Glomerular endothelial cell (primary cell): ENCODE measurements around the gene CD109. TPM values are rescaled to one million over a fixed set of nuclear protein-coding genes. Genes with fewer than 3 reads are reported as not detected.
A peak's percentile ranks its signal among the peaks of the same experiment; 100 is the strongest.
"Not testable (repeated sequence)": the region's sequence is repeated elsewhere in the genome, so short reads cannot be mapped to it uniquely, and the experiment has no call there.

ENCODE experiments used
- DNase-seq: peaks from one replicate; pipeline ENCODE4 v3.0.0-alpha.2; 2011; ENCODE audit warnings: low read depth, low spot score; ENCODE audit errors: extremely low read depth
- total RNA-seq: library from RNA; depleted of rRNA; stranded (reverse); fragments of >200 nt; gene quantifications from 2 replicates; pipeline ENCODE4 v1.2.3, GENCODE V29; 2015

Gene CD109
- total RNA-seq, 1 donor from 2014 or later: 85.1 TPM

DNA sequence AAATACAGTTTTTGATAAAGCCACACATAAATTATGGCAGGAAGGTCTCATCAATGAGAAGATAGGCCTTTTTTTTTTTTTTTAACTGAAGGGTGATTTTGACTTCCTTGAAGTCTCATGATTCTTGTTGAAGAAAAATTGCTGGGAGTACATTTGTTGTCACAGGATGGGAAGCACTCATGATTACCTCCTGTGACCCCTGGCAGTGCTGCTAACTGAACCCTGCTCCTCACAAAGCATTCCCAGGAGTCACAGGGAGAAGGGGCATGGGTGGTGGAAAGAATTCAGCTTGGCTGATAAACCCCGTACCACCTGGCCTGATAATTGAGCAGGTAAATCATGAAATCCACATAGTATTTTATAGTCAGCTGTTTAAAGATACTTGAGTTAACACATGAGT, 86.9 kb downstream of the CD109 start:
- no peak for DNase-seq

DNA sequence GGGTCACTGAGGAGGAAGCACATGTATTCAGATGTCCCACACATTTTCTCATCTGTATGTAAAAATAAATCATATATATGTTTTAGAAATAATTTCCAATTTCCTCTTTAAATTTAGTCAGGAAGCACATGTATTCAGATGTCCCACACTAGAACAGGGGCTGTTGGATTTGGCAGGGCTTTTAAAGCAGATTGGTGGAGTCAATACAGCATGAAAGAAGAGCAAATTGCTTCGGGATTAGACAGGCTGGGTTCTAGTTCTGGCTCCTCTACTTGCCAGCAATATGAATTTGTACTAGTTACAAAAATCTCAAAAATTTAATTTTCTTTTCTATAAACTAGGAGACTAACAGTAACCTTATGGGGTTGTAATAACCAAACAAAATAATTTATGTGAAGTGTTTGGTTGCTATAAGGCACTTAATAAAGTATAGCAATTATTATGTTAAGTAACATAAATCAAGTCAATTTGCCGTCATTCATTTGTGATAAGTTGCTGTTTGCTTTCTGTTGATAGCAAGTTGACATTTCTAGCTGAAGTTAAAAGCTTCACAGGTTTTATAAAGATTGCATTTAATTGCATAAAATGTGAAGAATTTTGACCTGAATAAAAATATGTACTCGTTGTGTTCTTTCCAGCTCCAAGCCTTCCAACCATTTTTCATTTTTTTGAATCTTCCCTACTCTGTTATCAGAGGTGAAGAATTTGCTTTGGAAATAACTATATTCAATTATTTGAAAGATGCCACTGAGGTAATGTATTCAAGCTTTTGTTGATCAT, 88.9 kb downstream of the CD109 start:
- no peak for DNase-seq

DNA sequence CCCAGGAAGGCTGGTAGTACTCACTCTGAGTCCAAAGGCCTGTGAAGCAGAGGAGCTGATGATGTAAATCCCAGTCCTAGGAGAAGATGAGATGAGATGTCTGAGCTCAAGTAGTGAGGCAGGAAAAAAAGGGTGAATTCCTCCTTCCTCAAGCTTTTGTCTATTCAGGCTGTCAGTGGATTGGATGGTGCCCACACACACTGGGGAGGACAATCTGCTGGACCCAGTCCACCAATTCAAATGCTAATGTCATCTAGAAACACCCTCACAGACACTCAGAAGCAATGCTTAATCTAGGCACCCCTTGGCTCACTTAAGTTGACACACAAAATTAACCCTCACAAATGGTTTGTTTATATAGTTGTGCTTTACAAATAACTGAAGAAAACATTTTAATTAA, 94.6 kb downstream of the CD109 start:
- no peak for DNase-seq

DNA sequence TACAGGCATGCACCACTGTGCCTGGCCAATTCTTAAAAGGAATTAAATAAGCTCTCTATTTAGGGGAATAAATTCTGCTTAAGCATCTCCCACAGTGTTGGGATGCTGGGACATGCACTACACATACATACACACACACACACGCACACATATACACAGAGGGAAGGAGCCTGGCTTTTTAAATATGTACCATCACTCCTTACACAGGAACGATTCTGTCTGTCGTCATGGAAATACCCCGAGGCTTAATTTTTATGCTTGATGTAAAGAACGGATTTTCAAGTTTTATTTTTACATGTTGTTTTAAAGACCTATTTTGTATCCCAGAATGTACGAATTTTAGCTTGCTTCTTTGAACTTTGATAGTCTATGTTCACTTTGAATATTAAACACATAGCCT, 95.3 kb downstream of the CD109 start:
- DNase-seq: no peak

DNA sequence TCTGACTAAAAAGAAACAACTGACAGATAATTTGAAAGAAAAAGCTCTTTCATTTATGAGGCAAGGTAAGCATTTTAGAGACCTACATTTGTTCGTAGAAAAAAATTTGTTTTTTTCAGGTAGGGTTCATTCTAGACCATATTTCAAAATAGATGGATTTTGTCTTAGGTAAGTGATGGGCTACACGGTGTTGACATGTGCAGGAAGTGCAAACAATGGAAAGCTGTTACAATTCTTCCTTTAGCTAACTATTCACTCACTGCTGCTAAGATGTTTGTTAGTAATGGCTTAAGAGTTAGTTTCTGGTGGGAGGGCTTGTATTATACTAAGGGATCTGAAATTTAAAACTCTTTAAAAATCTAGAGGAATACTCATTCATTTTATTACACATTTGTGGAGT, 96.7 kb downstream of the CD109 start:
- no peak for DNase-seq

DNA sequence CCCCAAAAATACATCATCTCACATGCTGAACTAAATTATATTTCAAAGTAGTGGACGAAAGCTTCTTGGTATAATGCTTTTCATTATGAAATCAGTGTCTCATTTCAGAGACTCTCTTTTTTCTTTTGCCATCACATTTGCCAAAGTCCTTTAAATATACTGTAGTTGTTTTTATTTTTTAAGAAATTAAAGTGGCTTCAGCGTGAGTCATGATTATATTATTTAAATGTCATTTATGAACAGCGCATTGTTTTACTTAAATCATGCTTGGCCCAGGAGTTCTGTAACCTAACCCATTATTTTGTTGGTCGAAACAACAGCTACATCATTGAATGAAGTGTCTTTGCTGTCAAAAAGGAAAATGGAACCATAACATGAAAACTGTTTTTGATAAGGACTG, 100.9 kb downstream of the CD109 start:
- no peak for DNase-seq

DNA sequence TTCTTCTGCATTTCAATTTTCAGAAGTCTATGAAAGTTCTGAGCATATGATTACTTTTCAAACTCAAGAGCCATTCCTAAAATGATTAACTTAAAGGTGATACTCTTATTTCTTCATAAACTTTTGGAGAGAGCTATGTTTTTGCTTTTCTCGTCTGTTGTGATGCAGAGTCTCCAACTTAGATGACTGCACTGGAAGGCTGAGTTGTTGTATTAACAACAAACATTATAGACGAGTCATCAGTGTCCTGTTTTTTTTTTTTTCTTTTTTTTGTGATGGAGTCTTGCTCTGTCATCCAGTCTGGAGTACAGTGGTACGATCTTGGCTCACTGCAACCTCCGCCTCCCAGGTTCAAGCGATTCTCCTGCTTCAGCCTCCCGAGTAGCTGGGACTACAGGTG, 101.9 kb downstream of the CD109 start:
- DNase-seq: no peak

DNA sequence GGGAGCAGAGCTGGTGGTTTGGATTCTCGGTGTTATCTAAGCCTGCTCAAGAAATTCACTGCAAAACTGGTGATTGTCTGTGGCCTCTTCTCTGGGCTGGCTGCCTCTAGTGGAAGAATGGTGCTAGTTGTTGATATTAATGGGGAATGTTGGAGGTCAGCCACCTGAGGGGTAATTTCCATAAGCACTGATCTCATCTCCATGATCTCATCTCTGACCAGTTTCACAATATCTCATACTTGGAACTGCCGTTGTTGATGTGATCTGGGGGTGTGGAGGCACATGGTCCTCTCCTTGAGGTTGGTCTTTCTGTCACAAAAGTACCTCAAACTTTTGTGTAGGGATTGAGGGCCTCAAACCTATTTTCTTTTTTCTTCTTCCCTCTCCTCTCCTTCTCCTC, 102.6 kb downstream of the CD109 start:
- DNase-seq: no peak

DNA sequence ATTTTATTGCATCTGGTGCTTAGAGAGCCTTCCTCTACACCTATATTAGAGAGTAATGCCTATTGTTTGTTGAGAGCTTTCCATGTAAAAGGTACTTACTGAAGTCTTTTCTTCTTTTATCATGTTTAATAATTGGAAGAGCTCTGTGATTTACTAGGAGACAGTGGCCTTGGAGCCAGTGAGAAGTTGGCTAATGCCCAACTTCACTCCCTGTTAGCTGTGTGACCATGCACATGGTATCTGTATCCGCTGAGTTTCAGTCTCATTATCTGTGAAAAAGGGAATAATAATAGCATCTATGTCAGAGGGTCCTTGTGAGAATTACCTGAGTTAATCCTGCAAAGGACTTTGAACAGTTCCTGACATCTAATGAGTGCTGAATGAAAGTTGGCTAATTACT, 105.0 kb downstream of the CD109 start:
- no peak for DNase-seq

DNA sequence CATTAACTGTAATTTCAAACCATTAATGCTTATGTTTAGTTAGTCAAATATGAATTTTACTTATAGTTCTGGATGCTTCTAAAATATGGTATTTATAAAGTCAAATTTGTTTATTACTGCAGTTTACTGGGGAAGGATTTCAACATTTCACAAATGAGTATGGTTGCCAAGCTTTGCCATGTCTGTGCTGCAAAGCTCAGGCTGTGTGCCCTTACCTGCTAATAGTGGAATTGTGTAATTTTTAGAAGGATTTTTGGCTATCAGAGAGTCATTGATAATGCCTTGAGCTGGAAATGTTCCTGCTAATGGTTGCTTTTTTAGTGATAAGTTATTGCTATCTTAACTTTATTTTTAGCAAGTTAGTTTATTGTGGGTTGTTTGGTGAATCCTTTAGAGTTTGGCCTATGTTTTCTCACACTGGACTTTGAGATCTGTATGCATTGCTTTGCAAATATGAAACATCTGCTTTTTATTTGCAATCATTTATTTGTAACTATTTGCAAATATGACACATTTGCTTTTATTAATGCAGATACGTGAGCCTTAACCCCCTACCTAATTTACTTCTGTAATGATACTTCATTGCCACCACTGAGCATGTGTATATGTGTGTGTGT, 105.8 kb downstream of the CD109 start:
- DNase-seq: no peak

DNA sequence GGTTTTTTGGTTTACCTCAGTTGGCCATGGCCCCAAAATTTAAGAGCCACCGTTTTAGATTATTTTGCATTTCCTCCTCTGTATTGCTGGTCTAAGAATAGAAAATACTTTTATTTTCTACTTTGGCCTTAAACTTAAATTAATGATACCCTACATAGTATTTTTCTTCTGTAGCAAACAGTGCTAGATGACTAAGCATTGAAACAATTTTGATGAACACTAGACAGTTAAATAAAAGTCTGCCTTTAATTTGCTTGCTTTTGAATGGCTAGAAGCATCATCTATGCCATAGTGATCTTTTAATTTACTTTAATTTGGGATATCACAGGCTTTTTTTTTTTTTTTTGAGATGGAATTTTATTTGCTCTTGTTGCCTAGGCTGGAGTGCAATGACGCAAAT, 106.4 kb downstream of the CD109 start:
- DNase-seq: no peak

DNA sequence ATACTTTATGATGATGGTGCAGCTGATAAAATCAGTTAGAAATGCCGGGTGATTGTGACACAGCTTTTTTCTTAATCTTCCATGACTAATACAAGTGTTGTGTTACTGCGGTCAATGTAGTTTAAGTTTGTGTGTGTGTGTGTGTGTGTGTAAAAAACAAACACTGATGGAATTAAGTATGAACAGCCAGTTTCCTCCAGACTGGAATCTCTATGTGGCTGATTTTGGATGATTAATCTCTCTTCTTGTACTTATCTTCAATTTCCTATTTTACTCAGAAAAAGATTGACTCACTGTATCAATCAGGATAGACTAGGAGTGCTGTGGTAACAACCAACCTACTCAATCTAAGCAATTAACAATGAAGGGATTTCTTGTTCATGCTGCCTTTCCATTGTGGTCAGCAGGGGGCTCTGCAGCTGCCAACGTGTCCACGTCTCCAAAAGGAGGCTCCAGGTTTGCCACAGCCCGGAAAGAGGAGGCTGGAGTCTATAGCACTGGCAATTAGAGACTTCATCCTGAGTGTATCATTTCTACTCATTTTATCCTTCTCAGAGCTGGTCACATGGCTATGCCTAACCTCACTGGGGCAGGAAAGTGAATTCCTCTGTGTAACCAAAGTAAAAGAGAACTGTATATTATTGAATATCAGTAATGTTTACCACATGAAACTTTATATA, 107.7 kb downstream of the CD109 start:
- peak; percentile 33 for DNase-seq

DNA sequence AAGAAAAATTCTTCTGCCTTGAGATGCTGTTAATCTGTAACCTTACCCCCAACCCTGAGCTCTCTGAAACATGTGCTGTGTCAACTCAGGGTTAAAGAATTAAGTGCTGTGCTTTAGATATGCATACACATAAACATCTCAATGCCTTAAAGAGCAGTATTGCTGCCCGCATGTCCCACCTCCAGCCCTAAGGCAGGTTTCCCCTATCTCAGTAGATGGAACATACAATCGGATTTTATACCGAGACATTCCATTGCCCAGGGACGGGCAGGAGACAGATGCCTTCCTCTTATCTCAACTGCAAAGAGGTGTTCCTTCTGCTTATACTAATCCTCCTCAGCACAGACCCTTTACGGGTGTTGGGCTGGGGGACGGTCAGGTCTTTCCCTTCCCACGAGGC, 109.2 kb downstream of the CD109 start:
- not testable (repeated sequence) for DNase-seq

DNA sequence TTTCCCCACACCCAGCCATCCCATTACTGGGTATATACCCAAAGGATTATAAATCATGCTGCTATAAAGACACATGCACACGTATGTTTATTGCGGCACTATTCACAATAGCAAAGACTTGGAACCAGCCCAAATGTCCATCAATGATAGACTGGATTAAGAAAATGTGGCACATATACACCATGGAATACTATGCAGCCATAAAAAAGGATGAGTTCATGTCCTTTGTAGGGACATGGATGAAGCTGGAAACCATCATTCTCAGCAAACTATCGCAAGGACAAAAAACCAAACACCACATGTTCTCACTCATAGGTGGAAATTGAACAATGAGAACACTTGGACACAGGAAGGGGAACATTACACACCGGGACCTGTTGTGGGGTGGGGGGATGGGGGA, 110.0 kb downstream of the CD109 start:
- DNase-seq: not testable (repeated sequence)

DNA sequence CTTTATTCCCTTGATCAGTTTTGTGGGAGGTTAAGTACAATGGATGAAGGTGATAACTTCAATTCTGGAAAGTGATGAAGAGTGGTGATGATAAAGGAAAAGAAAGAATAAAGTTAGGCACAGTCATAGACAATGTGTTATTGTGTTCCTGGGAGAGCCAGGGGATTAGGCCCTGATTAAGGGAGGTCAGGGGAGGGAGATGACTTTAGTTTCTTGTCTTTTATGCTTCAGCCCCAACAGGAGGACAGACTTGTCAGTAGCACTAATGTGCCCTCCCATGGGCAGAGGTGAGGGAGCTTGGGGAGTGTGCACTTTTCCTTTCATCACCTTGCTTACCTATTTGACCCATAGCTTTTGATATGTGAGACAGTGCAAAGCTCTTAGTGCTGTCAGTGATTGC, 115.7 kb downstream of the CD109 start:
- DNase-seq: no peak

DNA sequence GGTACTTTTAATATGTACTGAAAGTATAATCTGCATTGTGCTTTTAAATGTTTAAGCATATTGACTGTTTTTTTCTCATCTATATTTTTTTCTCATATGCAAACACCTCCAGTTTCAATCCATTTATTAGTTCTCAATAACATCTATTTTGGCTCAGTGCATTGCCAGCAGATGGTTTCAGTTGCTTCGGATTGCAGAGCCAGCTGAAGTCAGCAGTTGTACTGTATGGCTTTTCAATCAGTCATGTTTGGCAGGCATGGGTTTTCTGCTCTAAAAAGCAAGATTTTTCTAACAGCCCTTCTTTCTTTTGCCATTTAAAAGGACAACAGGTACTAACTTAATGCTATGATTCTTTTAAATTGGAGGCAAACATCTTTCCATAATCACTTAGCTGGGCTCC, 121.2 kb downstream of the CD109 start:
- no peak for DNase-seq

DNA sequence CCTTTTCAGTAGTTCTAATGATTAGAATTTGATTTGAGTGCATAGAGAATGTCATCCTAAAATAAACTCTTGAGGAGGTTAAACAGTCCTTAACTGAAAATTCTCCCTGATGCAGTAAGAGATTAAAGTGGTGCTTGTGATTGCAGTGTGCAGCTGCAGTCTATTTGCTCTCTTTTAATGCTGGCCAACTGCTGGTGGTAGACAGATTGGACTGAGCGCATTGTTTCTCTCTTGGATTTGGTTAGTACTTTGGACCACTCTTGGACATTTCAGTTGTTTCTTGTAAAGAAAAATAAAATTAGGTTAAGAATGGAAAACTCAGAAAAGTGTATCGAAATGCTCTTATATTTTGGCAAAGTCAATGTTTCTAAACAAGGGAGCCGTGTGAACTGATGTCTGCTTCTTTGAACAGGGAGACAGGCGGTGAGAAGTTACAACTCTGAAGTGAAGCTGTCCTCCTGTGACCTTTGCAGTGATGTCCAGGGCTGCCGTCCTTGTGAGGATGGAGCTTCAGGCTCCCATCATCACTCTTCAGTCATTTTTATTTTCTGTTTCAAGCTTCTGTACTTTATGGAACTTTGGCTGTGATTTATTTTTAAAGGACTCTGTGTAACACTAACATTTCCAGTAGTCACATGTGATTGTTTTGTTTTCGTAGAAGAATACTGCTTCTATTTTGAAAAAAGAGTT, 127.2 kb downstream of the CD109 start:
- no peak for DNase-seq

DNA sequence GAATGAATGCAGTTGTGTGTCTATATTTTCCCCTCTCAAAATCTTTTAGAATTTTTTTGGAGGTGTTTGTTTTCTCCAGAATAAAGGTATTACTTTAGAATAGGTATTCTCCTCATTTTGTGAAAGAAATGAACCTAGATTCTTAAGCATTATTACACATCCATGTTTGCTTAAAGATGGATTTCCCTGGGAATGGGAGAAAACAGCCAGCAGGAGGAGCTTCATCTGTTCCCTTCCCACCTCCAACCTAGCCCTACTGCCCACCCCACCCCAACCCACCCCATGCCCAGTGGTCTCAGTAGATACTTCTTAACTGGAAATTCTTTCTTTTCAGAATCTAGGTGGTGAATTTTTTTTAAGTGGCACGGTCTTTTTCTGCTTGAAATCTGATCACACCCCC, 127.8 kb downstream of the CD109 start:
- no peak for DNase-seq

DNA sequence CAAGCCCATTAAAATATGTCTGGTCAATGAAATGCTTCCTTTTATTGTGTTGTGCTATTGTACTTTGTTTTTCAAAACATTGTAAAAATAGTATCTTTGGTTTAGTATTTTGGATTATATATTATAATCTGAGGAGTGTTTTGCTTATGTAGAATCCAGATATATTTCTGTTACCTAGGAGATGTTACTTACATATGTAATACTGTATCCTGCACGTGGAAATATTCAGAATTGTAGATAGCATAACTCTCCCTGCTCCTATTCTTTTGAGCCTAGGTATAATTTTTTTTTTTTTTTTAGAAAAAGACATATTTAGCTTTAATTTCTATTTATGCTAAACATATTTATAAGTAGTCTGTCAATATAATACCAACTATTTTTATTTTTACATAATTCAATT, 130.6 kb downstream of the CD109 start:
- no peak for DNase-seq

DNA sequence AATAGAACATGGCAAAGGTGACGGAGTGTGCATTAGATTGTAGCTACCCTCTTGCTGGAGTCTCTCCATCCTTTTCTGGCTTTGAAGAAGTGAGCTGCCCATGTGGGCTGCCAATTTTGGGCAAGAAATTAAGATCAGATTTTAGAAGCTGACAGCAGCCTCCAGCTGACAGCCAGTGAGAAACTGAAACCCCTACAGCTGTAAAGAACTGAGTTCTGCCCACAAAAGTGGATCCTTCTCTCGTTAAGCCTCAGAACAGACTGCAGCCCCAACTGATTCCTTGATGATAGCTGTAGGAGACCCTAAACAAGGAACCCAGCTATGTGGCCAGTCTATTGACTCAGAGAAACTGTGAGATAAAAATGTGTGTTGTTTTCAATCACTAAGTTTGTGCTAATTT, 134.1 kb downstream of the CD109 start:
- DNase-seq: no peak

DNA sequence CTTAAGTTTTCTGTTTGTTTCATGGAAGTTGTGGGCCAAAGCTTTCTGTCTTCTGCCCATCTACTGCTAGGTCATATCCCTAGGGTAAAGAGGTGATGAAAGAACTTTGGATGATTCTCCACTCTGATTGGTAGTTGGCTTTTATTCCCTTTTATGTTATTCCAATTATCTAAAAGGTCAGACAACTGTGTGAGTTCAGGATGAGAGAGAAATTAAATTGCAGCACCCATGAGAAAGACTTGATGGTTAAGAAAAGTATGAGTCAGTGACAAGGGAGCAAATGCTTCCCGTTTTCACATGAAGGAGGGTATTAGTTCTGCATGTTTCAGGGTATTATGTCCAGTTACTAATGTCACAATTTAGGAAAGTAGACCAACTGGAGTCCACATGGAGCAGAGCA, 136.3 kb downstream of the CD109 start:
- DNase-seq: no peak

DNA sequence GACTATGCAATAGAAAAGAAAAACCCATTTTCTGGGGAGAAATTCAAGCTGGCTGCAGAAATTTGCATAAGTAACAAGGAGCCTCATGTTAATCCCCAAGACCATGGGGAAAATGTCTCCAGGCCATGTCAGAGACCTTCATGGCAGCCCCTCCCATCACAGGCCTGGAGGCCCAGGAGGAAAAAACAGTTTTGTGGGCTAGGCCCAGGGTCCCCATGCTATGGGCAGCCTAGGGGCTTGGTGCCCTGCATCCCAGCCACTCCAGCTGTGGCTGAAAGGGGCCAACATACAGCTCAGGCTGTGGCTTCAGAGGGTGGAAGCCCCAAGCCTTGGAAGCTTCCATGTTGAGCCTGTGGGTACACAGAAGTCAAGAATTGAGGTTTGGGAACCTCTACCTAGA, 148.7 kb downstream of the CD109 start:
- DNase-seq: not testable (repeated sequence)
